ENCODE data around the gene IGFL2. TPM values are rescaled to one million over a fixed set of nuclear protein-coding genes. Genes with fewer than 3 reads are reported as not detected.
A peak's percentile ranks its signal among the peaks of the same experiment; 100 is the strongest.
"Not testable (repeated sequence)": the region's sequence is repeated elsewhere in the genome, so short reads cannot be mapped to it uniquely, and the experiment has no call there.

The IGFL2 gene
- total RNA-seq, 4 donors from 2014 or later, result 10.1 to 39.2 (median 16.1) TPM

- Histone ChIP-seq H3K4me1 (peaks cover 22% of the 10 kb centered on the region), H3K27me3 (no peaks in the 10 kb centered on the region), H3K9me3 (no peaks in the 10 kb centered on the region), H3K36me3 (no peaks in the 10 kb centered on the region), H3K27ac (no peak overlapping the region), H3K4me3 (no peak overlapping the region)
- 86% methylated on average over 5 of the region's 7 CpGs for WGBS
- TF ChIP-seq, protein P1, sequence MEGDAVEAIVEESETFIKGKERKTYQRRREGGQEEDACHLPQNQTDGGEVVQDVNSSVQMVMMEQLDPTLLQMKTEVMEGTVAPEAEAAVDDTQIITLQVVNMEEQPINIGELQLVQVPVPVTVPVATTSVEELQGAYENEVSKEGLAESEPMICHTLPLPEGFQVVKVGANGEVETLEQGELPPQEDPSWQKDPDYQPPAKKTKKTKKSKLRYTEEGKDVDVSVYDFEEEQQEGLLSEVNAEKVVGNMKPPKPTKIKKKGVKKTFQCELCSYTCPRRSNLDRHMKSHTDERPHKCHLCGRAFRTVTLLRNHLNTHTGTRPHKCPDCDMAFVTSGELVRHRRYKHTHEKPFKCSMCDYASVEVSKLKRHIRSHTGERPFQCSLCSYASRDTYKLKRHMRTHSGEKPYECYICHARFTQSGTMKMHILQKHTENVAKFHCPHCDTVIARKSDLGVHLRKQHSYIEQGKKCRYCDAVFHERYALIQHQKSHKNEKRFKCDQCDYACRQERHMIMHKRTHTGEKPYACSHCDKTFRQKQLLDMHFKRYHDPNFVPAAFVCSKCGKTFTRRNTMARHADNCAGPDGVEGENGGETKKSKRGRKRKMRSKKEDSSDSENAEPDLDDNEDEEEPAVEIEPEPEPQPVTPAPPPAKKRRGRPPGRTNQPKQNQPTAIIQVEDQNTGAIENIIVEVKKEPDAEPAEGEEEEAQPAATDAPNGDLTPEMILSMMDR (IDR thresholded peaks at IDR 0.05), result no peak
- TF ChIP-seq EP300 (IDR thresholded peaks at IDR 0.05) (no peak), POLR2A (IDR thresholded peaks at IDR 0.05) (no peak), POLR2AphosphoS5 (IDR thresholded peaks at IDR 0.05) (no peak)
- DNase-seq (ENCODE audit: low spot score in 2 of 2), result peak in 1 of 2 donors; percentile 46
Measured at GRCh38 chr19:46176116-46176860, 28.2 kb downstream of the IGFL2 start.

GRCh38 chr19:46179076-46179759 is 31.2 kb downstream of the IGFL2 start:
- Histone ChIP-seq H3K4me3 (peak overlapping the region; percentile 11), H3K4me1 (peaks cover 18% of the 10 kb centered on the region), H3K9me3 (no peaks in the 10 kb centered on the region), H3K36me3 (no peaks in the 10 kb centered on the region), H3K27ac (peak overlapping the region; percentile 51), H3K27me3 (no peaks in the 10 kb centered on the region)
- TF ChIP-seq POLR2A (IDR thresholded peaks at IDR 0.05), result no peak
- TF ChIP-seq POLR2AphosphoS5 (IDR thresholded peaks at IDR 0.05), result no peak
- TF ChIP-seq, protein P1 (IDR thresholded peaks at IDR 0.05), result no peak
- TF ChIP-seq EP300 (IDR thresholded peaks at IDR 0.05), result no peak
- 59% methylated on average over 9 of the region's 9 CpGs for WGBS
- peak in 1 of 2 donors; percentile 48 for DNase-seq (ENCODE audit: low spot score in 2 of 2)

DNA sequence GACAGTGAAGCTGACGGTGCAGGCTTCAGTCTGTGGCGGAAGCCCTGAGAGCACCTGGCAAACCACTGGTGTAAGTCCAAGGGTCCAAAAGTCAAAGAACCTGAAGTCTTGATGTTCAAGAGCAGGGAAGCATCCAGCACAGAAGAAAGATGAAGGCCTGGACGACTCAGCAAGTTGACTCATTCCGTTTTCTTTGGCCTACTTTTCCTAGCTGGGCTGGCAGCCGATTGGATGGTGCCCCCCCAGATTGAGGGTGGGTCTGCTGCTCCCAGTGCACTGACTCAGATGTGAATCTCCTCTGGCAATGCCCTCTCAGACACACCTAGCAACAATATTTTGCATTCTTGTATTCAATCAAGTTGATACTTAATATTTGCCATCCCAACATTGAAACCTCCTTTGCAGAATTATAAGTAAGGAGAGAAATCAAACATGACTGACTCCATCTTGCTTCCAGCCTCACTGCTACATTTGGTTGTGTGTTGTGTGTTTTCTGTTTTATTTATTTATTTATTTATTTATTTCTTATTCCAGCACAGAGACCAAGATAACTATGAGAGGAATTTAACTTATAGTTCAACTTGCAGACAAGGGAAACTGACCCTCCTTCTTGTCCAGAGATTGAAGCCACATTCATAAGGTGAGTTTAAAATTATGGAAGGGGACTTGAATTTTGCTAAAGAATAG is 32.8 kb downstream of the IGFL2 start:
- no peak for DNase-seq (ENCODE audit: low spot score in 2 of 2)
- no peaks in the 10 kb centered on the region for H3K27me3 ChIP-seq
- H3K27ac ChIP-seq, result peak overlapping the region; percentile 51
- WGBS, result 33% methylated on average over 5 of the region's 5 CpGs
- H3K36me3 ChIP-seq, result no peaks in the 10 kb centered on the region
- H3K4me1 ChIP-seq, result peaks cover 25% of the 10 kb centered on the region
- no peaks in the 10 kb centered on the region for H3K9me3 ChIP-seq
- TF ChIP-seq POLR2A (IDR thresholded peaks at IDR 0.05) (no peak), EP300 (IDR thresholded peaks at IDR 0.05) (no peak), POLR2AphosphoS5 (IDR thresholded peaks at IDR 0.05) (peak in 1 of 3 donors; percentile 32)
- TF ChIP-seq, protein P1 (IDR thresholded peaks at IDR 0.05), result no peak
- H3K4me3 ChIP-seq, result peak overlapping the region; percentile 8

DNA sequence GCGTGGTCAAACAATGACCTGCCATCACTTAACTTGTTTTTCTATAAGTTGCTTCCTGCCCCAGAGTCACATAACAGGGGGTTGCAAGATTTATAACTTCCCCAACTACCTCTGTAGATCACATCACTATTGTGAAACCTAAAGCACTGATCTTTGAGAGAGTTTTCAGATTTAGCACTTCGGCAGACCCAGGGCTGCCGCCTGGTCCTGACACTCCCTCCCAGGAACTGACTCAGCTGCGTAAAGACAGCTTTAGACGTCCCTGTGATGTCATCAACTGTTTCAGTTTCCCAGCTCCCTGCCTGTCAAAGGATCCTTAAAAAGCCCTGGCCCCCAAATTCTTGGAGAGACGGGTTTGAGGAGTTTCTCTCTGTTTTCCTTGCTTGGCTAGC is 33.3 kb downstream of the IGFL2 start:
- Histone ChIP-seq H3K4me3 (no peak overlapping the region), H3K4me1 (peaks cover 25% of the 10 kb centered on the region), H3K27me3 (peaks cover 3% of the 10 kb centered on the region), H3K27ac (peak overlapping the region; percentile 22), H3K36me3 (no peaks in the 10 kb centered on the region), H3K9me3 (no peaks in the 10 kb centered on the region)
- TF ChIP-seq EP300 (IDR thresholded peaks at IDR 0.05) (no peak), POLR2AphosphoS5 (IDR thresholded peaks at IDR 0.05) (no peak), POLR2A (IDR thresholded peaks at IDR 0.05) (no peak)
- TF ChIP-seq, protein P1 (IDR thresholded peaks at IDR 0.05), result no peak
- WGBS, result 53% methylated on average over 6 of the region's 6 CpGs
- DNase-seq (ENCODE audit: low spot score in 2 of 2), result no peak

DNA sequence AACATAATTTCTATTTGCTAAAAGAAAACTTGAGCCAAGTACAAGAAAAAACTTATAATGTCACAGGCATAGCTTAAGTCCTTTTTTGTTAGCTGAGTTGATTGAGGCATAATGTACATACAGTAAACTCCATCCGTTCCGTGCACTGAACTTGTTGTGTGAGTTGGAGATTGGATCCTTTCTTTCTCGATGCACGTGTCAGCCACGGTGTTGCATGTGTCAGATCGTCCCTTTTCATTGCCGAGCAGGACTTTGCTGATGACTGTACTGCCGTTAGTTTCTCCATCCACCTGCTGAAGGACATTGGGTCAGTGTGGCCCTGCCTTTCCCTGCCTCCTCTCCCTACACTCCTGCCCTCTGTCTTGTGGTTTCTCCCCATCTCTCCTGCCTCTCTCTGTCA is 34.4 kb downstream of the IGFL2 start:
- no peak overlapping the region for H3K4me3 ChIP-seq
- H3K36me3 ChIP-seq, result no peaks in the 10 kb centered on the region
- 93% methylated on average over 8 of the region's 8 CpGs for WGBS
- peaks cover 25% of the 10 kb centered on the region for H3K4me1 ChIP-seq
- no peak for DNase-seq (ENCODE audit: low spot score in 2 of 2)
- TF ChIP-seq POLR2AphosphoS5 (IDR thresholded peaks at IDR 0.05) (no peak), EP300 (IDR thresholded peaks at IDR 0.05) (no peak), POLR2A (IDR thresholded peaks at IDR 0.05) (no peak)
- TF ChIP-seq, protein P1 (IDR thresholded peaks at IDR 0.05), result no peak
- no peaks in the 10 kb centered on the region for H3K9me3 ChIP-seq
- peaks cover 3% of the 10 kb centered on the region for H3K27me3 ChIP-seq
- no peak overlapping the region for H3K27ac ChIP-seq

DNA sequence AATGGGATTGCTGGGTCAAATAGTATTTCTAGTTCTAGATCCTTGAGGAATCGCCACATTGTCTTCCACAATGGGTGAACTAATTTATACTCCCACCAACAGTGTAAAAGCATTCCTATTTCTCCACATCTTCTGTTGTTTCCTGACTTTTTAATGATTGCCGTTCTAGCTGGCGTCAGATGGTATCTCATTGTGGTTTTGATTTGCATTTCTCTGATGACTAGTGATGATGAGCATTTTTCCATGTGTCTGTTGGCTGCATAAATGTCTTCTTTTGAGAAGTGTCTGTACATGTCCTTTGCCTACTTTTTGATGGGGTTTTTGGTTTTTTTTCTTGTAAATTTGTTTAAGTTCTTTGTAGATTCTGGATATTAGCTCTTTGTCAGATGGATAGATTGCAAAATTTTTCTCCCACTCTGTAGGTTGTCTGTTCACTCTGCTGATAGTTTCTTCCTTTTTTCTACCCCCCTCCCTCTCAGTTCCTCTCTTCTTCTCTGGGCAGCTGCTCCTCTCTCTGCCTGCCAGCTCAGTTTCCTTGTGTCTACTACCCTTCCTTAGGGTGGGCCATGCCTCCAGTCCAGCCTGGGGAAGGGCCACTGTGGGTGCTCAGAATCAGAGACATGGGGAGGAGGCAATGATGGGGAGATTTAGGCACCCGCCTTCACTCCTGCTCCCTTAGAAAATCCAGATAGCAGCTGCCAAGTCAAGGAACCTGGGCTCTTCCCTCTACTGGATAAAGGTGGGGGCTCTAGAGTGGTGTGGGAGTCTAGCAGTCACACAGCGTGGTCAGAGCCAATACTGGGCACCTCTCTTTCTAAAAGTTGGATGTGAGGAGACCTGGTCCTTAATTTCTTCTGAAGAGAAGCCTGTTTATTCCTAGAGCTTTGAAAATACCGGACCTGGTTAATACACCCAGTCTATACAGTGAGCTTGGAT is 37.0 kb downstream of the IGFL2 start:
- not testable (repeated sequence) for H3K27ac ChIP-seq; H3K4me3 ChIP-seq; H3K36me3 ChIP-seq; DNase-seq (ENCODE audit: low spot score in 2 of 2); H3K9me3 ChIP-seq
- H3K4me1 ChIP-seq, result peaks cover 23% of the 10 kb centered on the region
- WGBS, result 53% methylated on average over 6 of the region's 6 CpGs
- H3K27me3 ChIP-seq, result peaks cover 12% of the 10 kb centered on the region

Measured in suprapubic skin (tissue), 4 donors.